ENCODE data around the gene KRT2. TPM values are rescaled to one million over a fixed set of nuclear protein-coding genes. Genes with fewer than 3 reads are reported as not detected.
A peak's percentile ranks its signal among the peaks of the same experiment; 100 is the strongest.

KRT2 gene
- total and polyA plus RNA-seq, 9 of the 15 experiments (the other 6 are each of a cell fraction or from before 2014, with no cell fraction given), result 0.03 to 0.69 (median 0.07) TPM; not detected in 2

DNA sequence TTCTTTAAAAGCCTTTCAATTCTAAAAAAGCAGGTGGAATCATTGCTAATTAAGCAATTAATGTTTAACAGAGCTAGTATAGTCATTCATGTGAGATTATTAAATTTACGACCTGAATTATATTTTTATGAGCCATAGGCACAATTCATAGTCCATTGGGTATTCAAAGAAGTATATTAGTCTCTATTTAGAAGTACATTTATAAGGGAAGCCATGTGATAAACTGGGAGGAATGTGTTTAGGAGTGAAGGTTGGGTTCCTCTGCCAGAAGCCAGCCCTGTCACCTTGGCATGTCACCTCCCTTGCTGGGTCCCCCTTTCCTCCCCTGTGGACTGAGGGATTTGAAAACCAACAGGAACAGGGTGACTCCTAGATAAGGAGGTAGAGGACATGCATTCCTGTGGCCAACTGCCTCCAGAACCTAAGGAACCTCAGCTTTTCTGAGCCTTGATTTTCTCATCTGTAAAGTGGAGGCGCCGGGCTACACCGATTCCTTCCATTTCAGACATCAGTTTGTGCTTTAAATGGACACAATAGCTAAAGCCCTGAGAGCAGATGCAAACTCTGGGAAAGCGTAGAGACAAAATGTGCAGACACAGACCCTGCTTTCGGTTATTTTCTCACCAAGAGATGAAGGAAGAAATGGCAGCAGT is 5.4 kb upstream of the KRT2 start:
- peak overlapping the region; percentile 42 for H2AFZ ChIP-seq (ENCODE audit: low read depth, low read length)
- POLR2A ChIA-PET, result interaction anchor here (0.6 to 1.0 kb wide), 4 partner anchors 8 to 27 kb away, joined by 3 to 4 read pairs (median 3); no protein-coding TSS in a partner anchor
- peak overlapping the region in 1 of 2 experiments; percentile 49; a peak in 1 of 4 replicates for H3K9ac ChIP-seq (ENCODE audit: insufficient read depth in 1 of 2, low read depth in 2 of 2, low read length in 2 of 2)
- no peaks in the 10 kb centered on the region for H3K36me3 ChIP-seq (ENCODE audit: control insufficient read depth, insufficient read depth, low read length)
- BruUV-seq (replicated peaks), result no TSS peak
- H3K9me3 ChIP-seq (replicated peaks; ENCODE audit: control insufficient read depth, insufficient read depth, low read depth, low read length), result no peaks in the 10 kb centered on the region
- no peak for ATAC-seq
- intact Hi-C loops (cut with micrococcal nuclease) (no loop called here), in situ Hi-C loops (cut with MboI) (no loop called here)
- peak in 1 of 4 experiments; percentile 26 for DNase-seq (ENCODE audit: extremely low read depth in 1 of 4, low spot score in 3 of 4)
- no peaks in the 10 kb centered on the region for H4K20me1 ChIP-seq (replicated peaks; ENCODE audit: control insufficient read depth, insufficient read depth, low read length)
- H3K9me1 ChIP-seq (ENCODE audit: control insufficient read depth, insufficient read depth, low read length), result no peaks in the 10 kb centered on the region
- 69% methylated on average over 6 of the region's 6 CpGs for WGBS (ENCODE audit: insufficient coverage, low coverage, missing lambda C conversion rate)
- no peak for FAIRE-seq
- H3K27me3 ChIP-seq (ENCODE audit: control insufficient read depth in 2 of 2, insufficient read depth in 2 of 2, low read length in 2 of 2), result no peaks in the 10 kb centered on the region
- no peak overlapping the region for H3K4me3 ChIP-seq
- H3K27ac ChIP-seq (ENCODE audit: extremely low read depth, low read depth, low read length), result no peak overlapping the region
- no peaks in the 10 kb centered on the region for H3K79me2 ChIP-seq (ENCODE audit: control insufficient read depth, insufficient read depth, low read length)
- peaks cover 36 to 52% of the 10 kb centered on the region in 2 experiments for H3K4me1 ChIP-seq (replicated peaks in 1 of 2; ENCODE audit: control insufficient read depth in 2 of 2, insufficient read depth in 2 of 2, low read length in 2 of 2)
- CTCF ChIA-PET (ENCODE audit: low intra/inter-chr PET ratio), result no interaction called here
- H3K4me2 ChIP-seq (ENCODE audit: insufficient read depth, low read length), result no peak overlapping the region
- TF ChIP-seq BRF1 (IDR thresholded peaks at IDR 0.05; ENCODE audit: borderline replicate concordance, extremely low read depth, insufficient read length) (no peak), JUN (IDR thresholded peaks at IDR 0.05; ENCODE audit: borderline replicate concordance, low read depth, low read length) (no peak), JUN (CRISPR knock-in tag; IDR thresholded peaks at IDR 0.05; ENCODE audit: borderline replicate concordance) (no peak), RCOR1 (IDR thresholded peaks at IDR 0.05; ENCODE audit: borderline replicate concordance in 1 of 2, low read depth in 2 of 2, low read length in 2 of 2) (no peak), BCOR (IDR thresholded peaks at IDR 0.05) (peak; percentile 51; the same call in 1 of the 2 replicates), ZNF121 (CRISPR knock-in tag; conservative IDR thresholded peaks at IDR 0.05) (no peak), GABPB2 (CRISPR knock-in tag; conservative IDR thresholded peaks at IDR 0.05) (no peak), KDM1A (IDR thresholded peaks at IDR 0.05) (peak in 1 of 2 experiments; percentile 52; a peak in 1 of 4 replicates), ZNF184 (CRISPR knock-in tag; IDR thresholded peaks at IDR 0.05) (no peak), RBM25 (IDR thresholded peaks at IDR 0.05; ENCODE audit: low read depth, low read length, severe bottlenecking) (peak; percentile 44)
- TF ChIP-seq, protein P1, sequence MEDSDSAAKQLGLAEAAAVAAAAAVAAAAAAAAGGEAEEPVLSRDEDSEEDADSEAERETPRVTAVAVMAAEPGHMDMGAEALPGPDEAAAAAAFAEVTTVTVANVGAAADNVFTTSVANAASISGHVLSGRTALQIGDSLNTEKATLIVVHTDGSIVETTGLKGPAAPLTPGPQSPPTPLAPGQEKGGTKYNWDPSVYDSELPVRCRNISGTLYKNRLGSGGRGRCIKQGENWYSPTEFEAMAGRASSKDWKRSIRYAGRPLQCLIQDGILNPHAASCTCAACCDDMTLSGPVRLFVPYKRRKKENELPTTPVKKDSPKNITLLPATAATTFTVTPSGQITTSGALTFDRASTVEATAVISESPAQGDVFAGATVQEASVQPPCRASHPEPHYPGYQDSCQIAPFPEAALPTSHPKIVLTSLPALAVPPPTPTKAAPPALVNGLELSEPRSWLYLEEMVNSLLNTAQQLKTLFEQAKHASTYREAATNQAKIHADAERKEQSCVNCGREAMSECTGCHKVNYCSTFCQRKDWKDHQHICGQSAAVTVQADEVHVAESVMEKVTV (CRISPR knock-in tag; IDR thresholded peaks at IDR 0.05), result no peak

All from K562 (cell line).